Measurements from ENCODE around the gene COPE. TPM values are rescaled to one million over a fixed set of nuclear protein-coding genes. Genes with fewer than 3 reads are reported as not detected.

COPE gene
- total RNA-seq, 4 donors from 2014 or later, result 173 to 238 (median 197) TPM

DNA sequence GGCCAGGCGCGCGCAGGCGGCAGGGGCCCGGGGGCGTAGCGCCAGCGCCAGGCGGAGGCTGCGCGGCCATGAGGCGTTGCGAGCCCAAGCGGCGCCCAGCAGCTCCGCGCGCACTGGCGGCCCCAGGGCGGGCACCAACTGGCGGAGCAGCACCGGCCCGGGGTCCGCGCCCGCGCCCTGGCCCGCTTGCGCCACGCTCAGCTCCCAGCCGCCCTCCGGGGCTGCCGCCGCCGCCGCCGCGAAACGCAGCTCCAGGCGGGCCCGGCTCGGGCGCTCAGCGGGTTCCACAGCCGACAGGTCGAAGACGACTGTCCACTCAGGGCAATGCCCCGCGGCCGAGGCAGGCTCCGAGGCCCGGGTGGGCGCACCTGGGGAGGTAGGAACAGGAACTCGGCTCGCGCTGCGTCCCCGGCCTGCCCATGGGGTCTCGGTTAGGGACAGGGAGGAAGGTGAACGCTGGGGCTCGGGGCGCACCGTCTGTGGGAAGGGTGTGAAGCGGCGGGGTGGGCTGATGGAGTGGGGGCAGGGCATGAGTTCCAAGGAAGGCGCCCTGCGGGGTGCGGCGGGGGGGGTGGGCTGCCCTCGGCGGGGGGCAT is 50.1 kb downstream of the COPE start:
- DNase-seq (ENCODE audit: low spot score in 2 of 2), result no peak
- no peak overlapping the region for H3K4me3 ChIP-seq (ENCODE audit: low read depth, poor library complexity, severe bottlenecking)
- intact Hi-C loops (cut with DNase I; ENCODE audit: low total_unique reads), result no loop called here
- WGBS, 2 donors, result 3 to 33% methylated on average over 2 to 24 of the region's 71 CpGs
- TF ChIP-seq, protein P1, sequence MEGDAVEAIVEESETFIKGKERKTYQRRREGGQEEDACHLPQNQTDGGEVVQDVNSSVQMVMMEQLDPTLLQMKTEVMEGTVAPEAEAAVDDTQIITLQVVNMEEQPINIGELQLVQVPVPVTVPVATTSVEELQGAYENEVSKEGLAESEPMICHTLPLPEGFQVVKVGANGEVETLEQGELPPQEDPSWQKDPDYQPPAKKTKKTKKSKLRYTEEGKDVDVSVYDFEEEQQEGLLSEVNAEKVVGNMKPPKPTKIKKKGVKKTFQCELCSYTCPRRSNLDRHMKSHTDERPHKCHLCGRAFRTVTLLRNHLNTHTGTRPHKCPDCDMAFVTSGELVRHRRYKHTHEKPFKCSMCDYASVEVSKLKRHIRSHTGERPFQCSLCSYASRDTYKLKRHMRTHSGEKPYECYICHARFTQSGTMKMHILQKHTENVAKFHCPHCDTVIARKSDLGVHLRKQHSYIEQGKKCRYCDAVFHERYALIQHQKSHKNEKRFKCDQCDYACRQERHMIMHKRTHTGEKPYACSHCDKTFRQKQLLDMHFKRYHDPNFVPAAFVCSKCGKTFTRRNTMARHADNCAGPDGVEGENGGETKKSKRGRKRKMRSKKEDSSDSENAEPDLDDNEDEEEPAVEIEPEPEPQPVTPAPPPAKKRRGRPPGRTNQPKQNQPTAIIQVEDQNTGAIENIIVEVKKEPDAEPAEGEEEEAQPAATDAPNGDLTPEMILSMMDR (IDR thresholded peaks at IDR 0.05), result no peak
- TF ChIP-seq POLR2A (IDR thresholded peaks at IDR 0.05), result no peak

DNA sequence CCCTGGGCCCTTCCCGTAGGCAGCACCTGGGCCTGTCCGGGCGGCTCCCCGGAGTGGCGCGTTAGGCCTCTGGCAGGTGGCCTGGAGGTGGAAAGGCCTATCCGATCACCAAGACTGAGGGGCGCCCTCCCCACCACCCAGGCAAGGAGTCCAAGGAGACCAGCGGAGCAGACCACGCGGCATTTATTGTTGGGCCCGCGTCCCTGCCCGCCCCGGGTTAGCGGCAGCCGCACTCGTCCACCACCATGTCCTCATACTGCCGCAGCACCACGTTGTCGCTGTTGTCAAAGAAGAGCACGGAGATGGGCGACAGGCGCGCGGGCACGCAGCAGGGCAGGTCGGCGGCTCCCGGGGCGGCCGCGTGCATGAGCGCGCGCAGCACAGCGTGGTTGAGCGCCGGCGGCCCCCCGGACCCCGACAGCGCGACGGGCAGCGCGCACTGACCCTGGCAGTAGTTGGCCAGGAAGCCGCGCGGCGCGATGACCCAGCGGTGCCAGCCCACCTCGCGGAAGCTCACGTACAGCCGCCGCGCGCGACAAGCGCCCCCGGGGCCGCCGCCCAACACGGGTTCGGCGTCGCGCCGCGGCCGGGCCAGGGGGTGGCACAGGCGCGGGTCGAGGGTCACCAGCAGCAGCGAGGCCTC is 50.7 kb downstream of the COPE start:
- no peak for DNase-seq (ENCODE audit: low spot score in 2 of 2)
- TF ChIP-seq POLR2A (IDR thresholded peaks at IDR 0.05), result no peak
- TF ChIP-seq, protein P1 (IDR thresholded peaks at IDR 0.05), result no peak
- no peak overlapping the region for H3K4me3 ChIP-seq (ENCODE audit: low read depth, poor library complexity, severe bottlenecking)
- WGBS, 2 donors, result 32 to 72% methylated on average over 12 to 56 of the region's 77 CpGs
- intact Hi-C loops (cut with DNase I; ENCODE audit: low total_unique reads), result no loop called here

DNA sequence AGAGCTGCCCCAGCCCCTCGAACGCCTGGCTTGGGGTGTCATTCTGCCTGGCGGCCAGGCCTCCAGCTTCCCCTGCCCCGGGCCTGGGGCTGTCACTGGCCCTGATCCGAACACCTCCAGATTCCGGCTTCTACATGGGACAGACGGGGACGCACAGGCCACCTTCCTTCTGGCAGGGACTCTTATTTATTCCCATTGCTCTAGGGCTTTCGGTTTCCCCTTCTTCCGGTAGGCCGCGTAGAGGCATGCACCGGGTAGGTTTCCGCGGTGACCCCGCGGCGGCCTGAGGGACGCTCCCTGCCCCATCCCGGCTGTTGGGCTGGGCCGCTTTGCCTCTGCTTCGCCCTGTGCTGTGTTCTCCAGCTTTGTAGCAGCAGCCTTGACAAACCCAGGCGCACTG is 51.4 kb downstream of the COPE start:
- DNase-seq (ENCODE audit: low spot score in 2 of 2), result no peak
- 85 to 92% methylated on average over 23 of the region's 23 CpGs for WGBS, 2 donors
- H3K4me3 ChIP-seq (ENCODE audit: low read depth, poor library complexity, severe bottlenecking), result no peak overlapping the region
- TF ChIP-seq, protein P1 (IDR thresholded peaks at IDR 0.05), result no peak
- no peak for TF ChIP-seq POLR2A (IDR thresholded peaks at IDR 0.05)
- intact Hi-C loops (cut with DNase I; ENCODE audit: low total_unique reads), result no loop called here

DNA sequence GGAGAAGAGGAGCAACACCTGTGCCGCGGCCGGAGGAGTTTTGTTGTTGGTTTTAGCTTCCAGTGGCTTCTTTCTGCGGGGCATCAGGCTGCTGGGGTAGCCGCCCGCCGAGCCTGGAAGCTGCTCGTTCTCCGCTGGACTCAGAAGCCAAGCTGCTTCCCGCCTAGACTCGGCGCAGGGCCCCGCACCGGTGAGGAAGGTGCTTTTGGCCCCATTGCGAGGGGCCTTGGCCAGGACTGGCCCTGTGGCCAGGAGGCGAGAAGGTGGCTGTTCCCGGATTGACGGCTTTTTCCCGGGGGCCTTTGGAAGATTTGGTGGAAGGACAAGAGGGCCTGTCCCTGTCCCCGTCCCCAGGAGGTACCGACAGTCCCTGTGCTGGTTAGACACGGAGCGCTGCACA is 52.0 kb downstream of the COPE start:
- DNase-seq (ENCODE audit: low spot score in 2 of 2), result no peak
- TF ChIP-seq, protein P1 (IDR thresholded peaks at IDR 0.05), result no peak
- TF ChIP-seq POLR2A (IDR thresholded peaks at IDR 0.05), result no peak
- 90 to 93% methylated on average over 14 to 23 of the region's 23 CpGs for WGBS, 2 donors
- intact Hi-C loops (cut with DNase I; ENCODE audit: low total_unique reads), result no loop called here
- no peak overlapping the region for H3K4me3 ChIP-seq (ENCODE audit: low read depth, poor library complexity, severe bottlenecking)

DNA sequence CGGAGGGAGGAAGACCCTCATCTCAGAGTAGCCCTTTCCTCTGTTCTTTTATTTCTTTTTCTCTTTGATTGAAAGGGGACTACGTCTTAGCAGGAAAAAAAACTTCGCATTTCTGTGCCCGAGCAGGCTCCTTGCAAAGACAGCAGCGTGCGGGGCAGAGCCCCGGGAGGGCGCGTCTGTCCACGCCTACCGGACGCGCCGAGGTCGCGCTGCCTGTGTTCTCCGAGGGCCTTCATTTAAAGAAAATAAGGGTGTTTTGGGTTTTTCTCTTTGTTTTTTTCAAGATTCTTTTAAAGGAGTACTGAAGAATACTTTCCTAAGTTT is 52.4 kb downstream of the COPE start:
- TF ChIP-seq, protein P1 (IDR thresholded peaks at IDR 0.05), result no peak
- no peak for TF ChIP-seq POLR2A (IDR thresholded peaks at IDR 0.05)
- intact Hi-C loops (cut with DNase I; ENCODE audit: low total_unique reads), result no loop called here
- DNase-seq (ENCODE audit: low spot score in 2 of 2), result no peak
- 70 to 77% methylated on average over 17 of the region's 17 CpGs for WGBS, 2 donors
- no peak overlapping the region for H3K4me3 ChIP-seq (ENCODE audit: low read depth, poor library complexity, severe bottlenecking)

Data from lower leg skin (tissue), 4 donors.